PC-9 (cell line): ENCODE measurements around the gene SP140.

Experiments
- EZH2 ChIP-seq: fragments of 200-600 bp; sonication (generic); IDR thresholded peaks from 2 replicates; pipeline ENCODE4 v1.8.0; 2017; ENCODE audit warnings: antibody characterized with exemption, low read depth
- TF ChIP-seq, protein P1 (sequence below): fragments of 200-600 bp; sonication (generic); conservative IDR thresholded peaks from 2 replicates; pipeline ENCODE4 v1.6.1; 2017; ENCODE audit warnings: mixed run types, antibody characterized with exemption, mild to moderate bottlenecking, moderate library complexity

DNA sequence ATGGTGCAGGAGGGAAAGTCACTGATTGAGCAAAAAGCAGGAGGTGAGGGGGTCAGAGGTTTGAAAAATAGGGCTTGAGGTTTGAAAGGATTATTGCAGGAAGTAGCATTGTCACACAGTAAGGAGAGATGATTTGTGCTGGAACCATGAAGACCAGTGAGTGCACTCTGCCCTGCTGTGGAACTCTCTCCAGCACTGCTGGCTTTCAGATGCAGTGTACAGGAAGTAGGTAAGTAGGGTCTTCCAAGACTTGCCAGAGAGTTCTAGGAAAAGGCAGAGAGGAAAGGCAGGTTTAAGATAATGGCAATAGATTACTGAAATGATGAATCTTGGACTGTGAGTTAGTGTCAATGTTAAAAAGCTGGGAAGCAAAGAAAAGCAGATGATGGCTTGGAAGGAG, 17.0 kb upstream of the SP140 start:
- TF ChIP-seq, protein P1, sequence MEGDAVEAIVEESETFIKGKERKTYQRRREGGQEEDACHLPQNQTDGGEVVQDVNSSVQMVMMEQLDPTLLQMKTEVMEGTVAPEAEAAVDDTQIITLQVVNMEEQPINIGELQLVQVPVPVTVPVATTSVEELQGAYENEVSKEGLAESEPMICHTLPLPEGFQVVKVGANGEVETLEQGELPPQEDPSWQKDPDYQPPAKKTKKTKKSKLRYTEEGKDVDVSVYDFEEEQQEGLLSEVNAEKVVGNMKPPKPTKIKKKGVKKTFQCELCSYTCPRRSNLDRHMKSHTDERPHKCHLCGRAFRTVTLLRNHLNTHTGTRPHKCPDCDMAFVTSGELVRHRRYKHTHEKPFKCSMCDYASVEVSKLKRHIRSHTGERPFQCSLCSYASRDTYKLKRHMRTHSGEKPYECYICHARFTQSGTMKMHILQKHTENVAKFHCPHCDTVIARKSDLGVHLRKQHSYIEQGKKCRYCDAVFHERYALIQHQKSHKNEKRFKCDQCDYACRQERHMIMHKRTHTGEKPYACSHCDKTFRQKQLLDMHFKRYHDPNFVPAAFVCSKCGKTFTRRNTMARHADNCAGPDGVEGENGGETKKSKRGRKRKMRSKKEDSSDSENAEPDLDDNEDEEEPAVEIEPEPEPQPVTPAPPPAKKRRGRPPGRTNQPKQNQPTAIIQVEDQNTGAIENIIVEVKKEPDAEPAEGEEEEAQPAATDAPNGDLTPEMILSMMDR: no peak
- no peak for TF ChIP-seq EZH2
